Activated CD8-positive, alpha-beta memory T cell treated with anti-CD3 and anti-CD28 coated beads, Interleukin-2, amount 10 ng/mL, durations not matched to agents 7 days and 5 days (primary cell): ENCODE measurements around the gene TSPAN10. TPM values are rescaled to one million over a fixed set of nuclear protein-coding genes. Genes with fewer than 3 reads are reported as not detected.

ENCODE experiments used
- ATAC-seq: fragments of 150-1000 bp; cut with Tn5 transposase; one replicate; pipeline ENCODE4 v1.10.0; 2021; ENCODE audit warnings: moderate library complexity
- CTCF ChIA-PET: fragments of 350-600 bp; sonication (Branson Sonifier 250); formaldehyde crosslinking; loops from one replicate; lab custom pipeline; 2021; ENCODE audit warnings: antibody characterized with exemption; lab: Charles Lee
- DNase-seq: peaks from one replicate; pipeline ENCODE4 v3.0.0-alpha.2; 2020
- H3K27ac Mint-ChIP-seq: one replicate; pipeline ENCODE4 v1.8.0; 2021; ENCODE audit warnings: mild to moderate bottlenecking, mixed read lengths
- H3K27me3 Mint-ChIP-seq: one replicate; pipeline ENCODE4 v1.8.0; 2021; ENCODE audit warnings: mixed read lengths
- H3K36me3 Mint-ChIP-seq: one replicate; pipeline ENCODE4 v1.8.0; 2021; ENCODE audit warnings: mild to moderate bottlenecking, mixed read lengths
- H3K4me1 Mint-ChIP-seq: one replicate; pipeline ENCODE4 v1.8.0; 2021; ENCODE audit warnings: mixed read lengths
- H3K4me3 Mint-ChIP-seq: one replicate; pipeline ENCODE4 v1.8.0; 2021; ENCODE audit warnings: mild to moderate bottlenecking, moderate library complexity, mixed read lengths
- H3K9me3 Mint-ChIP-seq: one replicate; pipeline ENCODE4 v1.8.0; 2022; ENCODE audit warnings: low read depth, mixed read lengths
- total RNA-seq, 2 experiments: library from RNA; stranded (reverse); gene quantifications; one replicate each; pipeline ENCODE4 v1.2.3, GENCODE V29; 2021

Gene TSPAN10
- total RNA-seq, 2 experiments from 2014 or later, result 0.23 to 0.26 TPM

DNA sequence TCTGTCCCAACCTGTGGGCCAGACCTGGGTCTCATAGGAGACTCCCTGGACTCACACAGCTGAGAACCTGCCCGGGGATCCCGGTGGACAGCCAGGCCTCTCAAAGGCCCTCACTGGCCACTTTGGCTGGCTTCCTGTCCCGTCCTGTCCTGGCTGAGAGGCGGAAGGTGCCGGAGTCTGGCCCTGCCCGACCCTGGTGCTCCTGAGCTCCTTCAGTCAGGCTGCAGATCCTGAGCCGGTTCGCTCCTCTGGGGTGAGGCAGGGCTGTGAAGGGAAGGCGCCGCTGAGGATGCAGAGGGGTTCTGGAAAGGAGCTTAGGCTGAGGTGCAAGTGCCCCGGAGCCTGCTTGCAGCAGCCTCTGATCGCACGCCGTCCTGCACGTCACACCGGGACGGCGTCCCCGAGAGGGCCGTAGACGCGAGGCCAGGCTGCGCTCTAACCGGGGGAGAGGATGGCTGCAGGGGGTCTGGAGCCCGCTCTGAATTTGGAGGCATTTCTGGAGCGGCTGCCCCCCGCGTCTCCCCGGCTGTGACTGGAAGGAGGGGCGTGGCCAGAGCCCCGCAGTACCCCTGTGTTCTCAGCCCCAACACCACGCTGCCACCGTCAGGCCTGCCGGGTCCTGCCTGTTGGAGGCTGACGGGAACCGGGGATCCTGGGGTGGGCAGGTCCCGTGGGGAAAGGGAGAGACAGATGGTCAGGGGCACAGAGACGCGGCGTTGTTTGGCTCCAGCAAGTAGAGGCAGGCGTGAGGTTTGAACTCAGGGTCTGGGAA lies 51.0 kb downstream of the TSPAN10 start:
- H3K4me1 Mint-ChIP-seq, result peaks cover 20% of the 10 kb centered on the region
- ATAC-seq (no peak), DNase-seq (no peak)
- no peak overlapping the region for H3K4me3 Mint-ChIP-seq
- CTCF ChIA-PET, result no interaction called here
- no peaks in the 10 kb centered on the region for H3K27me3 Mint-ChIP-seq
- peaks cover 35% of the 10 kb centered on the region for H3K36me3 Mint-ChIP-seq
- H3K27ac Mint-ChIP-seq, result no peak overlapping the region
- H3K9me3 Mint-ChIP-seq, result no peaks in the 10 kb centered on the region

DNA sequence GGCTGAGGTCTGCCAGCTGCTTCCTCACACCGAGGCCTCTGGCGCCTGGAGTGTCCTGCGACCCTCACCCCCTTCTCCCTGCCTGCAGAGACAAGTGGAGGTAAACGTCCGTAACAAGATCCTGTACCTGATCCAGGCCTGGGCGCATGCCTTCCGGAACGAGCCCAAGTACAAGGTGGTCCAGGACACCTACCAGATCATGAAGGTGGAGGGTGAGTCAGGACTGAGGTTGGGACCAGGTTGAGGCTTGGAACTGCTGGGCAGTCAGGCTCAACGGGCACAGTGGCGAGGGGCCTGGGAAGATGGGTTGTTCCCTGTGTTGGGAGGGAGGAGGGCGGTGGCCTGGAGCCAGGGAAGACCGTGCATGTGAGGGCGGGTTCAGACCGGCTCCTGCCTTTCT lies 51.6 kb downstream of the TSPAN10 start:
- Mint-ChIP-seq H3K4me3 (no peak overlapping the region), H3K27ac (no peak overlapping the region)
- CTCF ChIA-PET, result no interaction called here

DNA sequence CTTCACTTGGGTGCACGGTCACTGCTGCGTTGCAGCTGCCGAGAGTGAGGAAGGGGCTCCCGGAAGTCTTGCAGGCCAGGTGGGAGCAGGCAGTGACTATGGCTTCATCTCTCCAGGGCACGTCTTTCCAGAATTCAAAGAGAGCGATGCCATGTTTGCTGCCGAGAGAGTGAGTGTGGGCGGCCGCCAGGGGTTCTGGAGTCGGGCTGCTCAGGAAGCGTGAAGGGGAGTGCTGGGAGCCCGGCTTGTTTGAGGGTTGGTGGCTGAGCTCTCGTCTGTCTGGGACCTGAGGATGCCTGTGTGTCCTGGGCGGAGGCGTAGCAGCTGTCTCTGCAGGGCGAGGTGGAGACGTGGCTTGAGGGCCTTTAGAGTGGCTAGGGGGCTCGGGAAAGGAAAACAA lies 53.1 kb downstream of the TSPAN10 start:
- peaks cover 33% of the 10 kb centered on the region for H3K36me3 Mint-ChIP-seq
- H3K4me1 Mint-ChIP-seq, result peaks cover 12% of the 10 kb centered on the region
- H3K9me3 Mint-ChIP-seq, result no peaks in the 10 kb centered on the region
- DNase-seq (no peak), ATAC-seq (no peak)
- CTCF ChIA-PET, result no interaction called here
- H3K27ac Mint-ChIP-seq, result no peak overlapping the region
- no peak overlapping the region for H3K4me3 Mint-ChIP-seq
- no peaks in the 10 kb centered on the region for H3K27me3 Mint-ChIP-seq

More for the DNA sequence above, 51.6 kb downstream of the TSPAN10 start:
- H3K27me3 Mint-ChIP-seq, result no peaks in the 10 kb centered on the region
- peaks cover 20% of the 10 kb centered on the region for H3K4me1 Mint-ChIP-seq
- ATAC-seq, result no peak
- H3K36me3 Mint-ChIP-seq, result peaks cover 35% of the 10 kb centered on the region
- no peaks in the 10 kb centered on the region for H3K9me3 Mint-ChIP-seq
- DNase-seq, result no peak

DNA sequence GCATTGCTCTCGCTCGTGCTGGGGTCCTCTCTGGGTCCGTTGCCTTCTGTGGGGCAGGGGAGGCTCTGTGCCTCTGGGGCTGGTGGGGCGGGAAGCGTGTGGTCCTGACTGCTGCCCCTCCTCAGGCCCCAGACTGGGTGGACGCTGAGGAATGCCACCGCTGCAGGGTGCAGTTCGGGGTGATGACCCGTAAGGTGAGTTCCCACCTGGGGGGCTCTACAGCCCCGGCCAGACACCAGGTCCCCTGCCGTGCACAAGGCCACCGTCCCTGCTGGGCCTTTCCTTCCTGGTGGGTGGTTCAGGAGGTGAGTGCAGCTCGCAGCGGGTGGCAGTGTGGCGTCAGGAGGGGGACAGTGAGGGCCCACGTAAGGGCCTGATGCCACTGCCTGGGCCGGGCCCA lies 53.6 kb downstream of the TSPAN10 start:
- CTCF ChIA-PET, result no interaction called here
- Mint-ChIP-seq H3K36me3 (peaks cover 32% of the 10 kb centered on the region), H3K9me3 (no peaks in the 10 kb centered on the region), H3K27me3 (no peaks in the 10 kb centered on the region), H3K4me1 (peaks cover 8% of the 10 kb centered on the region), H3K4me3 (no peak overlapping the region), H3K27ac (no peak overlapping the region)
- DNase-seq (no peak), ATAC-seq (no peak)

DNA sequence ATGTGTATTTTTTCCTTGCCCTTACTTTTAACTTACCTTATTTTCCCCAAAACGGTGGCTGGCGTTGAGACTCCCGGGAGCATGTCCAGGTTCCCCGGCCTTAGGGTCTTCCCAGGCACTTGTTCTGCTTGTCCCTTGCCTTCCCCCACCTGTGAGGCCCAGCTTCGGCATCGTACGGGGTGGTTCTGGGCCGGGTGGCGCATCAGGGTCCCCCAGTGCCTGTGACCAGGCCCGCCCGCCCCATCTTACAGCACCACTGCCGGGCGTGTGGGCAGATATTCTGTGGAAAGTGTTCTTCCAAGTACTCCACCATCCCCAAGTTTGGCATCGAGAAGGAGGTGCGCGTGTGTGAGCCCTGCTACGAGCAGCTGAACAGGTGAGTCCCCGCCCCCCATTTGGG lies 54.2 kb downstream of the TSPAN10 start:
- H3K9me3 Mint-ChIP-seq, result no peaks in the 10 kb centered on the region
- DNase-seq, result no peak
- H3K4me3 Mint-ChIP-seq, result no peak overlapping the region
- peaks cover 3% of the 10 kb centered on the region for H3K4me1 Mint-ChIP-seq
- no peak overlapping the region for H3K27ac Mint-ChIP-seq
- H3K27me3 Mint-ChIP-seq, result no peaks in the 10 kb centered on the region
- ATAC-seq, result no peak
- CTCF ChIA-PET, result no interaction called here
- H3K36me3 Mint-ChIP-seq, result peaks cover 28% of the 10 kb centered on the region

DNA sequence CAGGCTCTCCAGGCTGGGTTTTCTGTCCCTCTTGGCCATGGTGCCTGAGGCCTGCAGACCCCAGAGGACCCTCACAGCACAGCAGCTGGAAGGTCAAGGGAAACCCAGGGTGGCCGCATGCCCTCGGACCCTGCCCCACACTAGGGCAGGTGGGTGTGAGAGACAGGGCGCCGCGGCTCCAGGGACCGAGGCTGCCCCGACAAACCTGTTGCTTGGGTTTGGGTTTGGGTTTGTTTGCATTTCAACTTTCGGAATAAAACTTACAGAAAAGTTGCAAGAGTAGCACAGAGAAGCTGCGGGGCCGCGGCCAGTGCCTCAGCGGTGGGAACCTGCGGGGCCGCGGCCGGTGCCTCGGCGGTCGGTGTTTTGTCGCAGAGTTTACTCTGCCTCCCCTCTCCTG lies 54.6 kb downstream of the TSPAN10 start:
- no peak for ATAC-seq
- H3K4me1 Mint-ChIP-seq, result no peaks in the 10 kb centered on the region
- no peak for DNase-seq
- no peaks in the 10 kb centered on the region for H3K27me3 Mint-ChIP-seq
- H3K27ac Mint-ChIP-seq, result no peak overlapping the region
- CTCF ChIA-PET, result no interaction called here
- H3K9me3 Mint-ChIP-seq, result no peaks in the 10 kb centered on the region
- H3K4me3 Mint-ChIP-seq, result no peak overlapping the region
- peaks cover 25% of the 10 kb centered on the region for H3K36me3 Mint-ChIP-seq

DNA sequence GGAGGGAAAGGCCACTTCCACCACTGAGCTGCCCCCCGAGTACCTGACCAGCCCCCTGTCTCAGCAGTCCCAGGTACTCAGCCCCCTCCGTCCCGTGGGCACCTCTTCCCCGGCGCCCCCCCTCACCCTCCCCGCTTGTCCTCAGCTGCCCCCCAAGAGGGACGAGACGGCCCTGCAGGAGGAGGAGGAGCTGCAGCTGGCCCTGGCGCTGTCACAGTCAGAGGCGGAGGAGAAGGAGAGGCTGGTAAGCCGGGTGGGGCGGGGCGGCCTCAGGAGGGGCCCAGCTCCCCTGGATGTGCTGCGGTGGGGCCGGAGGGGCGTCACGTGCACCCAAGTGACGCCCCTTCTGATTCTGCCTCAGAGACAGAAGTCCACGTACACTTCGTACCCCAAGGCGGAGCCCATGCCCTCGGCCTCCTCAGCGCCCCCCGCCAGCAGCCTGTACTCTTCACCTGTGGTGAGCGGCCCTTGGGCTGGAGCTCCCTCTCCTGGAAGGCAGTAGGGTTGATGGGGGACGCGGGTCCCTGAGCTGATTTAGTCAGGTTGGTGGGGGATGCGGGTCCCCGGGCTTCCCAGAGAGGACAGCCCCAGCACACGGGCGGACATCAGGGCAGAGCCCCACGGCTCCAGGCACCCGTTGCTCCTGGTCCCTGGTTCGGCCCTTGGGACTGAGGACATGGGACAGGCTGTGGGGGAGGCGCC lies 56.7 kb downstream of the TSPAN10 start:
- Mint-ChIP-seq H3K27ac (no peak overlapping the region), H3K36me3 (peaks cover 33% of the 10 kb centered on the region), H3K9me3 (no peaks in the 10 kb centered on the region), H3K27me3 (no peaks in the 10 kb centered on the region), H3K4me1 (peaks cover 3% of the 10 kb centered on the region), H3K4me3 (no peak overlapping the region)
- CTCF ChIA-PET, result interaction anchor here (1.1 kb wide), 1 partner anchor 9 kb away, joined by 4 read pairs; the partner anchor contains the start of gene MRPL12
- no peak for DNase-seq
- no peak for ATAC-seq

DNA sequence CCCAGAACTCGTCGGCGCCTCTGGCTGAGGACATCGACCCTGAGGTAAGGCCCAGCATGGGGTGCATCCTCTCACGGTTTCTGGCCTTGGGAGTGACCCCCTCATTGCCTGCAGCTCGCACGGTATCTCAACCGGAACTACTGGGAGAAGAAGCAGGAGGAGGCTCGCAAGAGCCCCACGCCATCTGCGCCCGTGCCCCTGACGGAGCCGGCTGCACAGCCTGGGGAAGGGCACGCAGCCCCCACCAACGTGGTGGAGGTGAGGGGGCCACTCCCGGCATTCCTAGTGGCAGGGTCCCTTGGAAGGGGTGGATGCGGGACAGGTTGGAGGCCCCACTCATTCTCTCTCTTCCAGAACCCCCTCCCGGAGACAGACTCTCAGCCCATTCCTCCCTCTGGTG lies 57.8 kb downstream of the TSPAN10 start:
- Mint-ChIP-seq H3K9me3 (no peaks in the 10 kb centered on the region), H3K27ac (no peak overlapping the region), H3K4me3 (no peak overlapping the region), H3K36me3 (peaks cover 34% of the 10 kb centered on the region), H3K27me3 (no peaks in the 10 kb centered on the region), H3K4me1 (peaks cover 5% of the 10 kb centered on the region)
- CTCF ChIA-PET, result no interaction called here
- ATAC-seq (no peak), DNase-seq (no peak)

DNA sequence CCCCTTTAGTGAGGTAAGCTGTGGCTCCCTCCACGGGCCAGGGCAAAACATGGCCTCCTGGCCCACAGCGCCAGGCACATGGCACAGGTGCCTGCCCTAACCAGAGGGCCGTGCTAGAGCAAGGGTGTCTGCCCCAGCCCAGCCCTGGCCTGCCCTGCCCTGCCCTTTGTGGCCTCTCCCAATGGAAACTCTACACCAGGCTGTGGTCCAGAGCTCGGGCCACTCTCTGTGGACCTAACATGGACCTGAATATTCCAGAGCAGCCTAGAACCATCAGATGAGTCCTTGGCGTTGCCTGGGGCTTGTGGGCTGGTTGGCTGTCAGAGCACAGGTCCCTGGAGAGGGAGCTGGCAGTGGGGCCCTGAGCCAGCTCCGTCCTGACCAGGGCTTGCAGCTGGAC lies 58.2 kb downstream of the TSPAN10 start:
- Mint-ChIP-seq H3K27ac (no peak overlapping the region), H3K4me3 (no peak overlapping the region), H3K36me3 (peaks cover 31% of the 10 kb centered on the region), H3K27me3 (no peaks in the 10 kb centered on the region), H3K9me3 (no peaks in the 10 kb centered on the region), H3K4me1 (peaks cover 5% of the 10 kb centered on the region)
- DNase-seq, result no peak
- CTCF ChIA-PET, result no interaction called here
- ATAC-seq, result no peak

DNA sequence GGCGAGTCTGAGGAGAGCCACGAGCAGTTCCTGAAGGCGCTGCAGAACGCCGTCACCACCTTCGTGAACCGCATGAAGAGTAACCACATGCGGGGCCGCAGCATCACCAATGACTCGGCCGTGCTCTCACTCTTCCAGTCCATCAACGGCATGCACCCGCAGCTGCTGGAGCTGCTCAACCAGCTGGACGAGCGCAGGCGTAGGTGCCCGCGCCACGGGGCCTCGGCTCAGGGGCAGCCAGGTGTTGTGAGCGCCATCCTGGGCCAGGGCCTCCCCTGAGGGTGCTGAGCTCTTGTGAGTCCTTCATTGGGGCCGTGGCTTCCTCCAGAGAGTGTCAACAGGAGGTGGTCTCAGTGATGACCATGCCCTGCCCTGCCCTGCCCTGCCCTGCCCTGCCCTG lies 58.8 kb downstream of the TSPAN10 start:
- DNase-seq, result no peak
- Mint-ChIP-seq H3K27me3 (no peaks in the 10 kb centered on the region), H3K4me1 (peaks cover 8% of the 10 kb centered on the region), H3K9me3 (no peaks in the 10 kb centered on the region), H3K36me3 (peaks cover 33% of the 10 kb centered on the region), H3K27ac (no peak overlapping the region), H3K4me3 (no peak overlapping the region)
- CTCF ChIA-PET, result no interaction called here
- ATAC-seq, result no peak

DNA sequence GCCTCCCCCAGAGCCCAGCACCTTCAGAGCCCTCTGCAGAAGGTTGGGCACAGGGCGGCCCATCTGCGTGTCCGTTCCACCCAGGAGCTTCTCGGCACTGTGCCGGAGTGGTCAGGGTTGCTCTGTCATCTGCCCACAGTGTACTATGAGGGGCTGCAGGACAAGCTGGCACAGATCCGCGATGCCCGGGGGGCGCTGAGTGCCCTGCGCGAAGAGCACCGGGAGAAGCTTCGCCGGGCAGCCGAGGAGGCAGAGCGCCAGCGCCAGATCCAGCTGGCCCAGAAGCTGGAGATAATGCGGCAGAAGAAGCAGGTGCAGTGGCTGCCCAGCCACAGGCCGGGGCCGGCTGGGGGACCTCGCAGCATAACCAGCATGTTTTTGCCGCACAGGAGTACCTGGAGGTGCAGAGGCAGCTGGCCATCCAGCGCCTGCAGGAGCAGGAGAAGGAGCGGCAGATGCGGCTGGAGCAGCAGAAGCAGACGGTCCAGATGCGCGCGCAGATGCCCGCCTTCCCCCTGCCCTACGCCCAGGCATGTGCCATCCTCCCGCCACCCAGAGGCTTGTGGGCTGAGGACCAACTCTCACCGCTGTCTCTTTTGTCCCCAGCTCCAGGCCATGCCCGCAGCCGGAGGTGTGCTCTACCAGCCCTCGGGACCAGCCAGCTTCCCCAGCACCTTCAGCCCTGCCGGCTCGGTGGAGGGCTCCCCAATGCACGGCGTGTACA lies 59.4 kb downstream of the TSPAN10 start:
- H3K27me3 Mint-ChIP-seq, result no peaks in the 10 kb centered on the region
- no peak for DNase-seq
- H3K4me1 Mint-ChIP-seq, result peaks cover 14% of the 10 kb centered on the region
- no peak overlapping the region for H3K27ac Mint-ChIP-seq
- H3K4me3 Mint-ChIP-seq, result no peak overlapping the region
- CTCF ChIA-PET, result no interaction called here
- H3K36me3 Mint-ChIP-seq, result peaks cover 35% of the 10 kb centered on the region
- ATAC-seq, result no peak
- no peaks in the 10 kb centered on the region for H3K9me3 Mint-ChIP-seq

DNA sequence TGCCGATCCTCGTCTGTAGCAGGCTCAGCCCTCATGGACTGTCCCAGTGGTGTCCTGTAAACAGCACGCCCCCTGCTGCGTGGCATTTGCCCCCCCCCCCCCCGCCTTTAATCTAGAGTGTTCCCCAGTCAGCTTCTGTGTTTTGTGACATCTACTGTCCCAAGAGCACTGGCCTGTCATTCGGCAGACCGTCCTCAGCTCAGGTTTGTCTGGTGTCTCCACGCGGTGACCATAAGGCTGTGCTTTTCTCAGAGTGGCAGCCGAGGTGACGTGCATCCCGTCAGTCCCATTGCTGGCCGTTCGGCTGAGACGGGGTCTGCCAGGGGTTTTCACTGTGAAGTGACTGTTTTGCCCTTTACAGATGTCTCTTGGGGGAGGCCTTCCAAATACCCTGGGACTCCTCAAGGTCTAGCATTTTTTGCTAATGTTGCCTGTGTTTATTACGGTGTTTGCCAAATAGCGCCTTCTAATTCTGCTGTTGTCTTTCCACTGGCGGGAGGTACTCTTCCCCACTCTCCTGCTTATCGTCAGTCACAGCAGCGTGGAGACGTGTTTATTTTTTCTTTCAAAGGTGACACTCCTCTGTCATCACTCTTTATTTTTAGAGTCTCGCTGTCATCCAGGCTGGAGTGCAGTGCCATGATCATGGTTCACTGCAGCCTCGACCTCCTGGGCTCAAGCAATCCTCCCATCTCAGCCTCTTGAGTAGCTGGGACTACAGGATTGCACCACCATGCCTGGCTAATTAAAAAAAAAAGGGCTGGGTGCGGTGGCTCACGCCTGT lies 60.5 kb downstream of the TSPAN10 start:
- Mint-ChIP-seq H3K27me3 (no peaks in the 10 kb centered on the region), H3K4me1 (peaks cover 22% of the 10 kb centered on the region), H3K9me3 (no peaks in the 10 kb centered on the region), H3K36me3 (peaks cover 36% of the 10 kb centered on the region), H3K27ac (no peak overlapping the region), H3K4me3 (no peak overlapping the region)
- CTCF ChIA-PET, result no interaction called here
- no peak for DNase-seq
- no peak for ATAC-seq
